Measurements from ENCODE around the gene GULP1. TPM values are rescaled to one million over a fixed set of nuclear protein-coding genes. Genes with fewer than 3 reads are reported as not detected.

The GULP1 gene
- total RNA-seq, 1 experiment from 2014 or later, result 76.0 TPM

GRCh38 chr2:188627471-188627870 lies 335.8 kb downstream of the GULP1 start:
- TF ChIP-seq SIN3A (IDR thresholded peaks at IDR 0.05; ENCODE audit: low read depth), result no peak
- TF ChIP-seq EGR1 (IDR thresholded peaks at IDR 0.05; ENCODE audit: low read depth), result no peak
- no peak for TF ChIP-seq TCF7L2 (IDR thresholded peaks at IDR 0.05; ENCODE audit: borderline replicate concordance, extremely low read depth, insufficient read depth, insufficient read length)
- no peak for TF ChIP-seq RAD21 (IDR thresholded peaks at IDR 0.05; ENCODE audit: low read depth)
- TF ChIP-seq POLR2AphosphoS5 (IDR thresholded peaks at IDR 0.05; ENCODE audit: low read depth, low read length), result no peak
- no peak for TF ChIP-seq FOSL1 (IDR thresholded peaks at IDR 0.05; ENCODE audit: low read depth)
- no peak for TF ChIP-seq SRF (IDR thresholded peaks at IDR 0.05; ENCODE audit: low read depth)
- TF ChIP-seq JUND (IDR thresholded peaks at IDR 0.05), result no peak
- no peak for TF ChIP-seq REST (IDR thresholded peaks at IDR 0.05; ENCODE audit: low read depth)
- no peak for TF ChIP-seq CBX3 (IDR thresholded peaks at IDR 0.05; ENCODE audit: low read depth)
- no peak for TF ChIP-seq YY1 (IDR thresholded peaks at IDR 0.05; ENCODE audit: extremely low read depth, insufficient replicate concordance, low read depth, low read length)
- TF ChIP-seq EZH2phosphoT487 (IDR thresholded peaks at IDR 0.05; ENCODE audit: borderline replicate concordance), result no peak
- TF ChIP-seq MAX (IDR thresholded peaks at IDR 0.05), result no peak
- TF ChIP-seq ZBTB33 (IDR thresholded peaks at IDR 0.05; ENCODE audit: extremely low read depth, insufficient replicate concordance, low read length), result no peak
- TF ChIP-seq ZFX (IDR thresholded peaks at IDR 0.05), result no peak
- TF ChIP-seq ATF3 (IDR thresholded peaks at IDR 0.05), result no peak
- no peak for TF ChIP-seq SP1 (IDR thresholded peaks at IDR 0.05; ENCODE audit: low read depth)
- TF ChIP-seq POLR2A (IDR thresholded peaks at IDR 0.05; ENCODE audit: borderline replicate concordance, extremely low read depth, insufficient read depth, insufficient read length), result no peak
- TF ChIP-seq CTCF (IDR thresholded peaks at IDR 0.05 in 2 of 3, conservative IDR thresholded peaks at IDR 0.05 in 1 of 3; ENCODE audit: borderline replicate concordance in 1 of 3, insufficient read depth in 1 of 3, low read depth in 2 of 3, low read length in 2 of 3), result no peak
- Histone ChIP-seq H3K27me3 (ENCODE audit: insufficient read depth, low read length) (no peaks in the 10 kb centered on the region), H3K9me3 (ENCODE audit: control insufficient read depth in 1 of 2, insufficient read depth in 1 of 2, low read depth in 1 of 2, low read length in 2 of 2) (no peaks in the 10 kb centered on the region), H3K36me3 (ENCODE audit: control insufficient read depth in 1 of 2, insufficient read depth in 2 of 2, low read length in 2 of 2) (no peaks in the 10 kb centered on the region), H3K4me1 (ENCODE audit: control insufficient read depth in 1 of 2, insufficient read depth in 2 of 2, low read length in 2 of 2) (peaks cover 0 to 5% of the 10 kb centered on the region in 2 experiments; a peak in 1 of 4 replicates), H3K9ac (ENCODE audit: low read length) (no peak overlapping the region), H3K79me2 (ENCODE audit: insufficient read depth, low read length) (no peaks in the 10 kb centered on the region), H3K9me2 (ENCODE audit: insufficient read depth) (no peaks in the 10 kb centered on the region), H3K4me3 (replicated peaks in 1 of 2; ENCODE audit: low read depth in 1 of 2, low read length in 2 of 2) (no peak overlapping the region), H2AFZ (ENCODE audit: low read depth, low read length, poor library complexity, severe bottlenecking) (no peak overlapping the region), H4K20me1 (ENCODE audit: insufficient read depth) (no peaks in the 10 kb centered on the region), H3K27ac (ENCODE audit: low read depth, low read length) (no peak overlapping the region), H3K4me2 (ENCODE audit: low read length) (no peak overlapping the region)
- CTCF ChIA-PET, result no interaction called here
- RAD21 ChIA-PET (ENCODE audit: low non-redundant PET in 1 of 2, low total read pairs in 2 of 2, uncharacterized antibody in 2 of 2, unreplicated experiment in 2 of 2), result no interaction called here
- BruUV-seq (replicated peaks), result no TSS peak
- POLR2A ChIA-PET, result no interaction called here
- DNase-seq (ENCODE audit: low read depth, low spot score), result no peak
- intact Hi-C loops (cut with micrococcal nuclease), result no loop called here
- ATAC-seq, result no peak
